Activated CD4-positive, alpha-beta T cell treated with anti-CD3 and anti-CD28 coated beads, Interleukin-2, amount 10 ng/mL, durations not matched to agents 7 days and 5 days (primary cell): ENCODE measurements around the gene GFOD2. TPM values are rescaled to one million over a fixed set of nuclear protein-coding genes. Genes with fewer than 3 reads are reported as not detected.
"Not testable (repeated sequence)": the region's sequence is repeated elsewhere in the genome, so short reads cannot be mapped to it uniquely, and the experiment has no call there.

Source experiments
- CTCF ChIA-PET: fragments of 350-600 bp; sonication (Branson Sonifier 250); formaldehyde crosslinking; loops from one replicate; lab custom pipeline; 2021; ENCODE audit warnings: antibody characterized with exemption; lab: Charles Lee
- POLR2A ChIA-PET: fragments of 350-600 bp; sonication (Branson Sonifier 250); formaldehyde crosslinking; loops from one replicate; lab custom pipeline; 2021; ENCODE audit warnings: antibody characterized with exemption; lab: Charles Lee
- DNase-seq: peaks from one replicate; pipeline ENCODE4 v3.0.0-alpha.2; 2020
- H3K27ac Mint-ChIP-seq: one replicate; pipeline ENCODE4 v1.8.0; 2021; ENCODE audit warnings: mild to moderate bottlenecking, moderate library complexity, mixed read lengths
- H3K27me3 Mint-ChIP-seq: one replicate; pipeline ENCODE4 v1.8.0; 2021; ENCODE audit warnings: mixed read lengths
- H3K36me3 Mint-ChIP-seq: one replicate; pipeline ENCODE4 v1.8.0; 2021; ENCODE audit warnings: low read depth, mixed read lengths
- H3K4me1 Mint-ChIP-seq: one replicate; pipeline ENCODE4 v1.8.0; 2021; ENCODE audit warnings: mixed read lengths
- H3K4me3 Mint-ChIP-seq: one replicate; pipeline ENCODE4 v1.8.0; 2021; ENCODE audit warnings: mild to moderate bottlenecking, moderate library complexity, mixed read lengths
- H3K9me3 Mint-ChIP-seq: one replicate; pipeline ENCODE4 v1.8.0; 2021; ENCODE audit warnings: mixed read lengths
- total RNA-seq, 2 experiments: library from RNA; stranded (reverse); gene quantifications; one replicate each; pipeline ENCODE4 v1.2.3, GENCODE V29; 2021

The GFOD2 gene
- total RNA-seq, 2 experiments from 2014 or later = 11.2 to 11.9 TPM

DNA sequence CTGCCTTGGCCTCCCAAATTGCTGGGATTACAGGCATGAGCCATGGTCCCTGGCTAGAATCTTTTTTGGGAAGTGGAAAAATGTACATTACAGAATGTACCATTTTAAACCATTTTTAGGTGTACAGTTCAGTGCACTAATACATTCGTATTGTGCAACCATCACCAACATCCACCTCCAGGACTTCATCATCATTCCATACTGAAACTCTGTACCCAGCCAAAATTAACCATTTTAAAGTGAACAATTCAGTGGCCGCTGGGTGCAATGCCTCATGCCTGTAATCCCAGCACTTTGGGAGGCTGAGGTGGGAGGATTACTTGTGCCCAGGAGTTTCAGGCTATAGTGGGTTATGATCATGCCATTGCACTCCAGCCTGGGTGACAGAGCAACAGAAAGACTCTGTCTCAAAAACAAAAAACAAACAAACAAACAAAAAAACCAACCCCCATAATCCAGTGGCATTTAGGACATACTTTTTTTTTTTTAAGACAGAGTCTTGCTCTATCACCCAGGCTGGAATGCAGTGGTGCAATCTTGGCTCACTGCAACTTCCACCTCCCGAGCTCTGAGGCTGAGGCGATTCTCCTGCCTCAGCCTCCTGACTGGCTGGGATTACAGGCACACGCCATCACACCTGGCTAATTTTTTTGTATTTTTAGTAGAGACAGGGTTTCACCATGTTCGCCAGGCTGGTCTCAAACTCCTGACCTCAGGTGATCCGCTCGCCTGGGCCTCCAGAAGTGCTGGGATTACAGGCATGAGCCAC, 25.4 kb downstream of the GFOD2 start:
- CTCF ChIA-PET = interaction anchor here (1.6 kb wide), 1 partner anchor 173 kb away, joined by 8 read pairs; no protein-coding TSS in a partner anchor
- H3K27ac Mint-ChIP-seq, H3K4me1 Mint-ChIP-seq, POLR2A ChIA-PET, H3K4me3 Mint-ChIP-seq, DNase-seq, H3K9me3 Mint-ChIP-seq, H3K27me3 Mint-ChIP-seq, H3K36me3 Mint-ChIP-seq: not testable (repeated sequence)

DNA sequence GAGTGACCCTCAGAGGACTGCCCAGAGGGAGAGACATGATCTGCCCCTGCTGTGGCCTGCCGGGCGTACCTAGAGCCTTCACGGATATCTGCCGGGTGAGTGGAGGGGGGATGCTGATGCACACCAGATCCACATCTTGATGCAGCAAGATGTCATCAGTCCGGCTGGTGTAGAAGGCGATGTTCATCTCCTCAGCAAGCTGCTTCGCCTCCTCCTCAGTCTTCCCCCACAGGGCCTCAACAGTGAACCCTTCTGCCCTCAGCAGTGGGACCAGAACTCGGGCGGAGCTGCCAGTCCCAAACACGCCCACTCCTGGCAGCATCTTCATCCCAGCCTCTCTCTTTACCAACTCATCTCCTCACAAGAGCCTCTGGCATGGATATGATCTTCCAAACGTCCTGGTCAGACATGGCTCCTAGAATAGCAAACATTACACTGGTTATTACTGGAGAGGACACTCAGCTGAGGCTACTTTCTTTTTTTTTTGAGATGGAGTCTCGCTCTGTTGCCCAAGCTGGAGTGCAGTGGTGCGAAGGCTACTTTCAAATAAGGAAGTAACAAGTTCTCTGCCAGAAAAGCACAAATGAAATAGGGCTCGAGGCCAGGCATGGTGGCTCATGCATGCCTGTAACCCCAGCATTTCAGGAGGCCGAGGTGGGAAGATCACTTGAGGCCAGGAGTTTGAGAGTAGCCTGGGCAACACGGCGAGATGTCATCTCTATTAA, 33.6 kb downstream of the GFOD2 start:
- Mint-ChIP-seq H3K27ac (peak overlapping the region; percentile 87), H3K4me3 (no peak overlapping the region), H3K4me1 (peaks cover 14% of the 10 kb centered on the region), H3K9me3 (no peaks in the 10 kb centered on the region), H3K36me3 (peaks cover 11% of the 10 kb centered on the region), H3K27me3 (no peaks in the 10 kb centered on the region)
- ChIA-PET POLR2A (interaction anchor here (0.6 kb wide), 1 partner anchor 71 kb away, joined by 4 read pairs; no protein-coding TSS in a partner anchor), CTCF (interaction anchor here (1.4 kb wide), 1 partner anchor 164 kb away, joined by 4 read pairs; no protein-coding TSS in a partner anchor)
- DNase-seq = no peak

DNA sequence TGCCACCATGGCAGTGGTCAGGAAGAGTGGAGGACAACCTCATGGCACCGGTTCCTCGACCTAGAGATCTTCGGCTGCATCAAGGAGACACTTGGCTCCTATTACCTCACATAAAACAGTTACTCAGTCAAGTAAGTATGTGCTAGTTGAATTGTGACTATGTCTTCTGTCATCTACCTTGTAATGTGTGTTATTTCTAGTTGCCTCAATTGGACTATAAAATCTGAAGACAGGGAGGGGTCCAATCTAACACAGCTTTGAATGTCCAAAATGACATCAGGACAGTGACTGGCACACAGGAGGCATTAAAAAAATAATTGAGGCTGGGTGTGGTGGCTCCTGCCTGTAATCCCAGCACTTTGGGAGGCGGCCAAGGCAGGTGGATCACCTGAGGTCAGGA, 35.3 kb downstream of the GFOD2 start:
- Mint-ChIP-seq H3K36me3 (peaks cover 8% of the 10 kb centered on the region), H3K27ac (no peak overlapping the region), H3K27me3 (no peaks in the 10 kb centered on the region), H3K9me3 (no peaks in the 10 kb centered on the region), H3K4me3 (no peak overlapping the region), H3K4me1 (peaks cover 14% of the 10 kb centered on the region)
- CTCF ChIA-PET = no interaction called here
- DNase-seq = no peak
- POLR2A ChIA-PET = interaction anchor here (0.5 to 0.7 kb wide), 2 partner anchors 22 to 447 kb away, joined by 3 to 4 read pairs; no protein-coding TSS in a partner anchor

DNA sequence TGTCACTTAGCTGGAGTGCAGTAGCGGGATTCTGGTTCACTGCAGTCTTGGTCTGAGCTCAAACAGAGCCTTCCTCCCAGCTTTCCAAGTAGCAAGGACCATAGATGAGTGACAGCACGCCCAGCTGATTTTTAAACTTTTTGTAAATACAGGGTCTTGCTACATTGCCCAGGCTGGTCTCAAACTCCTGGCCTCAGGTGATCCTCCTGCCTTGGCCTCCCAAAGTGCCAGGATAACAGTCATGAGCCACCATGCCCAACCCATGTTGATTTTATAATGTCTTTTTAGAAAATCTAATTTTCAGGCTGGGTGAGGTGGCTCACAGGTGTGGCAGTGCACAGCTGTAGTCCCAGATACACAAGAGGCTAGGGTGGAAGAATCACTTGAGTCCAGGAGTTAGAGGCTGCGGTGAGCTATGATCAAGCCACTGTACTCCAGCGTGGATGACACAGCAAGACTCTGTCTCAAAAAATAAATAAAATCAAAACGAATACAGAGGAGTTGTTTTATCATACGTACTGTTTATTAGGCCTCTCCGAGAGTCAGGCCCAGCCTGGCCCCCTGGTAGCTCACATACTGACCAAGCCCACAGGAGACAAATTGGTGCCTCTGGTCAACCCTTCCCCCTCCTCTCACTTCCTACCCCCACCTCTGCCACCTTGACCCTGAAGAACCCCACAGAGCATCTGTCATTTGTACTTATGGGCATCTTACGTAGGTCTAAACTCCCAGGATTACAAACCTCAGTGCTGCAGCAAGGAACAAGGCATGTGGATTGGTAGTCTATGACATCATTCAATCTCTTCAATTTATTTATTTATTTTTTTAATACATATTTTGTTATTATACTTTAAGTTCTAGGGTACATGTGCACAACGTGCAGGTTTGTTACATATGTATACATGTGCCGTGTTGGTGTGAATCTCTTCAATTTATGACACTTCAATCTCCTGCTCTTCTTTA, 38.9 kb downstream of the GFOD2 start:
- CTCF ChIA-PET = interaction anchor here (0.6 to 1.7 kb wide), 3 partner anchors 136 to 159 kb away, joined by 3 to 6 read pairs (median 5); no protein-coding TSS in a partner anchor
- H3K27me3 Mint-ChIP-seq = no peaks in the 10 kb centered on the region
- no peaks in the 10 kb centered on the region for H3K9me3 Mint-ChIP-seq
- peaks cover 9% of the 10 kb centered on the region for H3K4me1 Mint-ChIP-seq
- POLR2A ChIA-PET = no interaction called here
- no peak overlapping the region for H3K27ac Mint-ChIP-seq
- no peak overlapping the region for H3K4me3 Mint-ChIP-seq
- no peak for DNase-seq
- H3K36me3 Mint-ChIP-seq = peaks cover 8% of the 10 kb centered on the region

- no peak overlapping the region for H3K4me3 Mint-ChIP-seq
- no peak for DNase-seq
- H3K27me3 Mint-ChIP-seq = no peaks in the 10 kb centered on the region
- ChIA-PET CTCF (interaction anchor here (0.6 kb wide), 1 partner anchor 40 kb away, joined by 5 read pairs; no protein-coding TSS in a partner anchor), POLR2A (no interaction called here)
- no peak overlapping the region for H3K27ac Mint-ChIP-seq
- H3K4me1 Mint-ChIP-seq = peaks cover 2% of the 10 kb centered on the region
- peaks cover 5% of the 10 kb centered on the region for H3K36me3 Mint-ChIP-seq
- H3K9me3 Mint-ChIP-seq = no peaks in the 10 kb centered on the region
These were observed 40.6 kb downstream of the GFOD2 start for GRCh38 chr16:67678354-67679023.

DNA sequence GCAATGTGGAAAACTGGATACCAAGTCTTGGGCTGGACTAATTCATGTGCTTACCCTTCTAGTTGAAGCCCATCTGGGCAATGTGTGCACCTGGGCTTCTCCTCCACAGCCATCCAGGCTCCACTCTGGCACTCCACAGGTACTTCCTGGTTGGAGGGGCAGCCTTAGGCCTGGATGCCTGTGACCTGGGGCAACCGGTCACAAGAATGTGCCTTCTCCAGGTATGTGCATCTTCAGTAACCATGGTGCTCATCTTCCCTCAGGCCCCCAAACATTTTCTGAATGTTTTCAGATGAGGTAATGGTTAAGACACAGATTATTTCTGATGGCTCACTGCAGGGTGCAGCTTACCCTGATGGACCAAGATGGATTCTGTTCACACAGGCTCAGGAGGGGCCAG, 41.4 kb downstream of the GFOD2 start:
- no peaks in the 10 kb centered on the region for H3K9me3 Mint-ChIP-seq
- peak overlapping the region; percentile 41 for H3K27ac Mint-ChIP-seq
- no peak overlapping the region for H3K4me3 Mint-ChIP-seq
- peaks cover 5% of the 10 kb centered on the region for H3K36me3 Mint-ChIP-seq
- ChIA-PET CTCF (interaction anchor here (0.9 to 1.9 kb wide), 4 partner anchors 10 to 139 kb away, joined by 3 to 7 read pairs (median 4); no protein-coding TSS in a partner anchor), POLR2A (no interaction called here)
- DNase-seq = no peak
- H3K4me1 Mint-ChIP-seq = peaks cover 2% of the 10 kb centered on the region
- H3K27me3 Mint-ChIP-seq = no peaks in the 10 kb centered on the region

- Mint-ChIP-seq H3K4me3 (no peak overlapping the region), H3K36me3 (peaks cover 1% of the 10 kb centered on the region), H3K27ac (no peak overlapping the region), H3K9me3 (no peaks in the 10 kb centered on the region), H3K4me1 (peaks cover 6% of the 10 kb centered on the region), H3K27me3 (no peaks in the 10 kb centered on the region)
- ChIA-PET POLR2A (no interaction called here), CTCF (interaction anchor here (0.8 to 1.9 kb wide), 7 partner anchors 9 to 156 kb away, joined by 3 to 7 read pairs (median 3); no protein-coding TSS in a partner anchor)
- no peak for DNase-seq
These were observed 42.2 kb downstream of the GFOD2 start for GRCh38 chr16:67676939-67677338.

- H3K27ac Mint-ChIP-seq = peak overlapping the region; percentile 50
- POLR2A ChIA-PET = no interaction called here
- no peaks in the 10 kb centered on the region for H3K27me3 Mint-ChIP-seq
- no peak for DNase-seq
- H3K9me3 Mint-ChIP-seq = no peaks in the 10 kb centered on the region
- peaks cover 6% of the 10 kb centered on the region for H3K4me1 Mint-ChIP-seq
- peaks cover 1% of the 10 kb centered on the region for H3K36me3 Mint-ChIP-seq
- no peak overlapping the region for H3K4me3 Mint-ChIP-seq
- CTCF ChIA-PET = interaction anchor here (0.8 to 1.9 kb wide), 7 partner anchors 9 to 155 kb away, joined by 3 to 7 read pairs (median 3); no protein-coding TSS in a partner anchor
These were observed 42.6 kb downstream of the GFOD2 start for GRCh38 chr16:67676516-67676915.

DNA sequence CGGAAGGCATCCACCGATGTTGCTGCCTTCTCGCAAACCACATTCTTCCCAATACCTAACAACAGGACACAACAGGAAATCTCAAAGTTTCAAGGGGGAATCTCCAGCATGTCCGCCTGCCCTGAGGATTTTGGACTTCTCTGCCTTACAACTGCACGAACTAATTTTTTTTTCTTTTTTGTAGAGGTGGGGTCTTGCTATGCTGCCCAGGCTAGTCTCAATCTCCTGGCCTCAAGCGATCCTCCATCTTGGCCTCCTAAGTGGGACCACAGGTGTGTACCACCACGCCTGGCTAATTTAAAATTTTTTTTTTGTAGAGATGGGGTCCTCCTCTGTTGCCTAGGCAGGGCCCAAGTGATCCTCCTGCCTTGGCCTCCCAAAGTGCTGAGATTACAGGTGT, 43.1 kb downstream of the GFOD2 start:
- Mint-ChIP-seq H3K4me3 (no peak overlapping the region), H3K4me1 (peaks cover 6% of the 10 kb centered on the region), H3K27me3 (no peaks in the 10 kb centered on the region), H3K9me3 (no peaks in the 10 kb centered on the region), H3K36me3 (peaks cover 1% of the 10 kb centered on the region), H3K27ac (no peak overlapping the region)
- no peak for DNase-seq
- ChIA-PET POLR2A (no interaction called here), CTCF (interaction anchor here (1.9 to 2.0 kb wide), 2 partner anchors 8 to 155 kb away, joined by 7 to 11 read pairs; no protein-coding TSS in a partner anchor)

DNA sequence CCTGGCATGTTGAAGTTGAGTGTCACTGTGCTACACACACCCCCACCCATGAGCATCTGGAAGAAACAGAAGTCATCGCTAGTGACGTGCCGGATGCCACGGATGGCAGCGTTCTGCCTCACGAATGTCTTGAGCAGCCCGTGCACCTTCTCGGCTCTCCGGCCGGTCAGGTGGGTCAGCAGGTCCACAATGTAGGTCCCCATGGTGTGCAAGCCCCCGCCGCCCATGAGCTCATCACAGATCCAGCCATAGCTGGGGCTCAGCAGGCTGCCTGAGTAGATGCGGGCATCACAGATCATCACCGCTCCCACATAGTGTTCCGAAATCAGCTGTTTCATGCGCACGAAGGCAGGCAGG, 43.6 kb downstream of the GFOD2 start:
- peaks cover 1% of the 10 kb centered on the region for H3K36me3 Mint-ChIP-seq
- no peak for DNase-seq
- no peaks in the 10 kb centered on the region for H3K9me3 Mint-ChIP-seq
- ChIA-PET CTCF (interaction anchor here (0.6 to 2.0 kb wide), 2 partner anchors 17 to 154 kb away, joined by 5 to 11 read pairs; no protein-coding TSS in a partner anchor), POLR2A (no interaction called here)
- no peak overlapping the region for H3K27ac Mint-ChIP-seq
- no peak overlapping the region for H3K4me3 Mint-ChIP-seq
- H3K4me1 Mint-ChIP-seq = peaks cover 6% of the 10 kb centered on the region
- H3K27me3 Mint-ChIP-seq = no peaks in the 10 kb centered on the region

GRCh38 chr16:67674851-67675578, 44.1 kb downstream of the GFOD2 start:
- no peak overlapping the region for H3K27ac Mint-ChIP-seq
- POLR2A ChIA-PET = no interaction called here
- peaks cover 1% of the 10 kb centered on the region for H3K36me3 Mint-ChIP-seq
- no peak for DNase-seq
- peaks cover 6% of the 10 kb centered on the region for H3K4me1 Mint-ChIP-seq
- CTCF ChIA-PET = interaction anchor here (0.6 to 2.0 kb wide), 2 partner anchors 18 to 154 kb away, joined by 5 to 11 read pairs; no protein-coding TSS in a partner anchor
- H3K4me3 Mint-ChIP-seq = no peak overlapping the region
- H3K27me3 Mint-ChIP-seq = no peaks in the 10 kb centered on the region
- H3K9me3 Mint-ChIP-seq = no peaks in the 10 kb centered on the region
